Stimulated activated CD4-positive, alpha-beta T cell treated with anti-CD3 and anti-CD28 coated beads, TNF-alpha, amount 100 ng/mL, for 48 hours (primary cell): Measurements from ENCODE around the gene PRKAR1B.

Experiments used
- DNase-seq, 3 donors: peaks; one replicate each; pipeline ENCODE4 v3.0.0-alpha.2; 2020; ENCODE audit warnings: low read depth in 3 of 3

Gene PRKAR1B

DNA sequence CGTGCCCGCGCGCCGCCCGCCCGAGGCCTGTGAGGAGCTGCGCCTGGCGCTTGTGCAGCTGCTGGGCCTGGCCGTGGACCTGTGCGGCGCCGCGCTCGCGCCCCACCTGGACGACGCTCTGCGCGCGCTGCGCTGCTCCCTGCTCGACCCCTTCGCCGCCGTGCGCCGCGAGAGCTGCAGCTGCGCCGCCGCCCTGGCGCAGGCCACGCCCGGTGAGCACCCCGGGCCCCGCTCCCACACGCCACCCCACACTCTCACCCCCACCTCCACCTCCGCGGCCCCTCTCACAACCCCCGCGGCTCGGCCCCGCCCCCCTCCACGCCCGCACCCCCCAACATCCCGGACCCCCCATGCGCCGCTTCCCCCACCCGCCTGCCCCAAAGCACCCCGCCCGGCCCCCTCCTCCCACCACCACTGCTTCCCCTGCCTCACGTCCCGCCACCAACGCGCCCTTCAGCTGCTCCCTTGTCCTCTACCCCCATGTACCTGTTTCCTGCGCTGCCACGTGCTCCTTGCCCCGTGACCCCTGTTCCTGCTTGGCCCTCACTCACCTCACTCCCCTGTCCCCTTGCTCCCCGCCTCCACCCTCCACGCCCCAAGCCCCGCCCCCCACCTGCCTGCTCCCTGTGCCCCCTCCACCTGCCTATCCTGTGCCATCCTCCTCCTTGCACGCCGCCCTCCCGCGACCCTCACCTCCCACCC lies at the start of gene PRKAR1B:
Gene PRKAR1B, minus strand, starts transcription at position 178 of the 702 bp plus-strand sequence. CDS start 15,776 bp downstream, outside the sequence.
- DNase-seq, result peak in 2 of 3 donors; percentile 21 to 32

DNA sequence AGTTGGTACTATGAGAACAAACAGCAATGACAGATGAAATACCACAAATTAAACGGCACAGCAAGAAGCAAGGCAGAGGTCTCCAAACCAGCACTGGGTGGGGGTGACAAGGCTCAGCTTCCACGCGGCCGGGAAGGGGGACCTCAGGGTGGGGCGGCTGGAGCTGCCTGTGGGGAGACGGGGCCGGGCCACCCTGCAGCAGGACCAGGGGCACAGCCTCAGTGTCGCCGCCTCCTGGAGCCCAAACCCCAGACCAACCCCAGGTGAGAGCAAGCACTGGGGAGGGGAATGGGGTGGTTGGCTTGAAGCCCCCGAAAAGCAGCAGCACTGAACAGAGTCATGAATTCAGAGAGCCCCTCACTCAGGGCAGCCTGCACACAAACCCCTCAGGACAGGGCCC lies 49.3 kb upstream of the PRKAR1B start:
- no peak for DNase-seq

DNA sequence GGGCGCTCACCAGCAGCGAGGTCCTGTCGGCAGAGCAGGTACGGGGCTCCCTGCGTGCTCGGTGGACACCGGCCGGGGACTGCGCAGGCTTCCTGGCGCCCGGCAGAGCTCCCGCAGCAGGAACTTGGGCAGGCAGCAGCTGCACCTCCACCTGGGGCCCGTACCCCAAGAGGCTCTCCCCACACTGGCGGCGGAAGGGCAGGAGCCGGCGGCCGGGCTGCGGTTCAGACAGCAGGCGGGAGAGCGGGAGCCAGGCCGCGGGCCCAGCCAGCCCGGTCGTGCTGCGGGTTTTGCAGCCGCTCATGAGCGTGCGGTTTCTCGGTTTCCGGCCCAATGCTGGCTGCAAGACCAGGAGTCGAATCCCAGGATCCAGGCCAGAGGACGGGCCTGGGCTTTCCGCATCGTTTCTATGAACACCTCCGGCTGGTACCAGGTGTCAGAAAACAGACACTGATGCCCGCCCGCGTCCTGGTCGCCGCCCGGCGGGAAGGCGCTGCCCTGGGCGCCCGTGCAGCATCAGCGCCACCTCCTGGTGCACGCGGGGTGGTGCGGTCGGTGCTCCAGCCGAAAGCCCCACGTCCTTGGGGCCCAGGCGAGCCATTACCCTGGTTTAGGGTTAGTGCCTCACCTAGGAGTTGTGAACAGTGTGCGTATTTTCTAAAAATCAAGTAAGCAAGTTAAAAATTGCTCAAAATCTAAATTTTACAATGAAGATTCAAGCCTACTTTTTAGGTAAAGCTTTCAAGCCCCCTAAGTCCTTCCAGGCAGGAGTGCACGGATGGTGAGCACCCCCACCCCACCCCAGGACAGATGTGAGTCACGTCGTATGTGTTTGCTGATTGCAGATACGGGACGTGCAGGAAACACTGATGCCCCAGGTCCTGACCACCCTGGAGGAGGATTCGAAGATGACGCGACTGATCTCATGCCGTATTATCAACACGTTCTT lies 47.4 kb upstream of the PRKAR1B start:
- peak; percentile 34 to 57 (median 54) for DNase-seq

GRCh38 chr7:773622-773915 lies 46.5 kb upstream of the PRKAR1B start:
- DNase-seq, result no peak

GRCh38 chr7:772861-773621 lies 46.0 kb upstream of the PRKAR1B start:
- DNase-seq, result no peak

DNA sequence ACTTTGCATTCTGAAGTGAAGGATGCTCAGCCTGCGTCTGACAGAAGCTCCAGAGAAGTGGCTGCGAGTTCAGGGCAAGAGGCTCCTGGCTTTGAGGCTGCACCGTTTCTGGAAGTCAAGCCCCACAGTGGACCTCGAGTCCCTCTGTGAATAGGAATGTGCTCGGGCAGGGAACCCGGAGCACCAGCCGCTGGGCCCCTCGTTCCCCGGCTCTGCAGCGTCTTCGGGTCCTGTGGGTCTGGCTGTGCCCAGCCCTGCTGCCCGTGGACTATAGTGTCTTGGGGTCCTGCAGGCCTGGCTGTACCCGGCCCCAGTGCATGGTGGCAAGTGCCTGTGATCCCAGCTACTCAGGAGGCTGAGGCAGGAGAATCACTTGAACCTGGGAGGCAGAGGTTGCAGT lies 45.3 kb upstream of the PRKAR1B start:
- DNase-seq, result no peak

- no peak for DNase-seq
Observed at GRCh38 chr7:772005-772294, 44.9 kb upstream of the PRKAR1B start.

DNA sequence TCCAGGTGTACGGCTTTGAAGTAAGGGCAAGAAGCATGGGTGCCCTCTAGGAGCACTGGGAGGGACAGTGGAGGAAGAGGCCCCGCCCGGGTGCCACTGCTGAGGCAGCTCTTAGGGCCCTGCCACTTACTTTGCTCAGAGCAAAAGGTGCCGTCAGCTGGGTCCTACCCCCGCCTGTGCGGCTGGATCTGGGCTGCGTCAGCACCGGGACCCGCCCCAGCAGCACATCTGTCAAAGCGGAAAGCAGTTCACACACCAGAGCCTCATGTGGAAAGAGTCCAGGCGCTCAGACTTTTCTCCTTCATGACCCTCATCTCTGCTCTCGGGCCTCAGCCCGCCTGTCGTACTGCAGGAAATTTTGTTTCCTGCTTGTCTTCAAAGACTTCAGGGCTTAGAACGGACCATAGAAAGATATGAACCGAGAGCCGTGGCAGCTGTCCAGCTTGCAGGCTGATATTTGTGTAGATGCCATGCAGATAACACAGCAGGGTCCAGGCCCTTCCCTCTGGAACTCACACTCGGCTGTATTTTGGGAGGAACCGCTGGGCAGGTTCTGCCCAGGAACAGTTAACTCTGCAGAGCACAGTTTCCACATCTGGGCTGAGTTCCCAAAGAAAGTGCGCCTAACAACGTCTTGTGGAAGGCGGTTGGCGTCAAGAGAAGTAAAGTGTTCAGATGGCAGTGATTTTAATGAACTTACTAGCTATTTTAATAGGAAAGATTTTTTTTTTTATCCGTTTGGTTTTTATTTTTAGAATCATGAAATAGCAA lies 44.3 kb upstream of the PRKAR1B start:
- DNase-seq, result no peak

- no peak for DNase-seq
Observed at GRCh38 chr7:770741-771166, 43.7 kb upstream of the PRKAR1B start.

GRCh38 chr7:770336-770735 lies 43.3 kb upstream of the PRKAR1B start:
- no peak for DNase-seq

DNA sequence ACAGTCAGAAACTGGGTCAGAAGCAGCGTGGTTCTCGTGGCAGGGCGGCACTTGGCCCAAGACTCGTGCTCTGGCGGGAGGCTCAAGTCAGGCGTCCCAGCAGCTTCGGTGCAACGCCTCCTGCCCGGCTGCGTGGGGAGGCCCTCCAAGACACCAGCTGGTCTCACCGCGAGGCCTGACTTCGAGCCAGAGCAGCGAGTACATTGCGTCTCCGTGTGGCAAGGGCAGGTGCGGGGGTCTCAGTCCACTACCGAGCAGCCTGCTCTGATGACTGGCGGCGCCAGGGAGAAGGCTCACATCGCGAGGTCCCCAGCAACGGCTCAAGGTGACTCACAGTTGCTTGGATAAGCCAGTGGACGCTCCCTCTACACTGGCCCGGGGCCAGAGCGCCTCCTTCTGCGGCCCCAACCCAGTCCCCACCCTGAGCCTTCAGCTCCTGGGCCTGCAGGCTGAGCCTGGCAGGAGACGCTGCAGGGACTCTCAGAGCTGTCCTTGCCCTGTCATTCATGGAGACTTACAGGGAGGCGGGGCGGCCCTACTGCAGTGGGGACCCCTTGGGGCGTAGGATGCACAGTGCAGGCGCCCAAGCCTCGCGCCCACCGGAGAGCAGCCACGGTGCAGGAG lies 41.9 kb upstream of the PRKAR1B start:
- DNase-seq, result no peak

GRCh38 chr7:767941-768731 lies 41.1 kb upstream of the PRKAR1B start:
- peak in 1 of 3 donors; percentile 26 for DNase-seq

- DNase-seq, result no peak
Observed at GRCh38 chr7:767580-767940, 40.5 kb upstream of the PRKAR1B start.

GRCh38 chr7:765383-765782 lies 38.3 kb upstream of the PRKAR1B start:
- no peak for DNase-seq

DNA sequence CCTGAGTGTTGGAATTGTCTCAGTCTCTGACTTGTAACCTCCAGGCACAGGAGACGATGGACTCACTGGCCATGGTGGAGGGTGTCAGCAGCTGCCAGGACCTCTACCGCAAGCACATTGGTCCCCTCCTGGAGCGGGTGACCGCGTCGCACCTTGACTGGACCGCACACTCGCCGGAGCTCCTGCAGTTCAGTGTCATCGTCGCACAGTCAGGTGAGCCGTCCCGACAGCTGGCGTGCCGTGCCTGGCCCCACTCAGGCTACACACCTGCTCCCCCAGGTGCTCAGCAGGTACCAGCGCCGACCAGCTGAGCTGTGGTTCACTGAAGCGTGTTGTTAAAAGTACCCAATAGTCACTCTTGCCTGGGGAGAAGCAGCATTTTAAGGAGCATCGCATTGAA lies 36.7 kb upstream of the PRKAR1B start:
- no peak for DNase-seq

- DNase-seq, result no peak
Observed at GRCh38 chr7:762885-763284, 35.8 kb upstream of the PRKAR1B start.

GRCh38 chr7:761631-762030 lies 34.5 kb upstream of the PRKAR1B start:
- DNase-seq, result no peak

GRCh38 chr7:761101-761500 lies 34.0 kb upstream of the PRKAR1B start:
- no peak for DNase-seq

- no peak for DNase-seq
Observed at GRCh38 chr7:760006-760405, 32.9 kb upstream of the PRKAR1B start.

DNA sequence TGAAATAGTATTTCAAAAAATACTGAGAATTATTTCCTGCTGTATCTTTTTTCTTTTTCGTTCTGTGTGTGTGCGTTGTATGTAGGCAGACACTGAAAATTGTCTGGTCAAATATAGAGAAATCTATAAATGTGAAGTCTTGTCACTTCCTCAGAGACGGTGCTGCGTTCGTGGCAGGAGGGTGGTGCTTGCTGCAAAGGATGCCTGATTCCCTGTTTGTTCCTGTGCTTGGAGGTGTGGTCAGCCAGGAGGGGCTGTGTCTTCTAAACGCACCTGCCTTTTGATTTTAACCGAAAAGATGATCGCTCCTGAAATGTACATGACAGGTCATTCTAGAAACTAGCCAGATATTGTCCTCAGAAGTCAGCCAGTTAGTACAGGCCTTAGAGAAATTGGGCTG lies 32.5 kb upstream of the PRKAR1B start:
- no peak for DNase-seq

DNA sequence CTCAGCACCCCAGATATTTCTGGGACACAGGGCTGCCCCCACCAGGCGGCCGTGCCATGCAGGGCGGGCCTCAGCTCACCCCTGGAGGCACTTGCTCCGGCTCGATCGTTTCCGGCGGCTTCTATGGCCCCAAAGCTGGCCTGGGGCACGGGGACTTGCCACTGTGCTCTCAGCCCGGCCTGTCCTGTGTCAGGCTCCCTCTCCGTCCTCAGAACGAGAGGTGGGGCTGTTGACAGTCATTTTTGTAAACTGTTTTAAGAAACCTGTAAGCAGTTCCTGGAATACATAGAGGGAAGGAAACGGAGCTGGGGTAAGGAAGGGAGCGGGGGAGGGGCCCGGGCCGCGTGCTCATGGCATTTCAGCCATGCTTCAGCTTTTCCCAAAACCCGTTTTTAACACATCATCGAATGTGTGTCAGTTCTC lies 30.7 kb upstream of the PRKAR1B start:
- no peak for DNase-seq
